ENCODE measurements around the gene MYO7B.

Gene MYO7B

DNA sequence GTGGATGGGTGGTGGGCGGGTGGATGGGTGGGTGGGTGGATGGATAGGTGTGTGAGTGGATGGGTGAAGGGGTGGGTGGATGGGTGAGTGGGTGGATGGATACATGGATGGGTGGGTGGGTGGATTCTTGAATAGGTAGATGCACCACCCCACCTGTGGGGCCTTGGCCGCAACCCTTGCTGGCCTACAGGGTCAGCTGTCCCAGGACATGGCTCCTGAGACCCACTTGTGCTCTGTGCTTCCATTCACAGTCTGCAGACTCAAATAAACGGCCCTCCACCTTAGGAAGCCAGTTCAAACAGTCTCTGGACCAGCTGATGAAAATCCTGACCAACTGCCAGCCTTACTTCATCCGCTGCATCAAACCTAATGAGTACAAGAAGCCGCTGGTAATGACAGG is 54.4 kb downstream of the MYO7B start:
- DNase-seq (ENCODE audit: low read depth), result no peak

GRCh38 chr2:127590386-127591190 is 55.1 kb downstream of the MYO7B start:
- DNase-seq (ENCODE audit: low read depth), result no peak

DNA sequence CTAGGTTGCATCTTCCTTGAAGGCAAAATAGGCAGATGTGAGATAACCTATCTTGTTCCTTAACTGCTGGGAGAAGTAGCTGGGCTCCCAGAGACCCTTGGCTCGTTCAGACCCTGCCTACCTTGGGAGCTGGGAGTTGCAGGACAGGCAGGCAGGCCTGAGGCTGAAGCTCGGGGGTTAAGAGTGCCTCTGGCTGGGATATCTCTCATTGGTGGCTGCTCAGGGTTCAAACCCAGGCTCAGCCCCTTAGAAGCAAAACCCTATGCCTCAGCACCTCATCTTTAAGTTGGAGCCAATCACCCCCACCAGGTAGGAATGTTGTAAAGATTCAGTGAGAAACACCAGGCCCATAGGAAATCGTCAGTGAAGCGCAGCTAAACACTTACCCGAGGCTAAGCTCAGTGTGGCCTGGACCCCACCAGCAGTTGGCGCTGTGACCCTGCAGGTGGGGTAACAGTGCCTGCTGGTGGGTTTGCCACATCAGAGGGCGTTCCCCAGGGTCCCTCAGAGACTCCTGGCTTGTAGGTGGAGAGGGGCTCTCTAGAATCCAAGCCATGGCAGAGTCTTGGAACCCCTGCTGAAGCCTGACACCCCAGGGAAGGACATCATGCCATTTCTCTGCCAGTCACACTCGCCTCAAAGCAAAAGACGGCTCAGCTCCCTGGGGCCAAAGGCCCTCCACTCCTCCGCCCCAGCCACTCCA is 55.9 kb downstream of the MYO7B start:
- DNase-seq (ENCODE audit: low read depth), result peak; percentile 21

DNA sequence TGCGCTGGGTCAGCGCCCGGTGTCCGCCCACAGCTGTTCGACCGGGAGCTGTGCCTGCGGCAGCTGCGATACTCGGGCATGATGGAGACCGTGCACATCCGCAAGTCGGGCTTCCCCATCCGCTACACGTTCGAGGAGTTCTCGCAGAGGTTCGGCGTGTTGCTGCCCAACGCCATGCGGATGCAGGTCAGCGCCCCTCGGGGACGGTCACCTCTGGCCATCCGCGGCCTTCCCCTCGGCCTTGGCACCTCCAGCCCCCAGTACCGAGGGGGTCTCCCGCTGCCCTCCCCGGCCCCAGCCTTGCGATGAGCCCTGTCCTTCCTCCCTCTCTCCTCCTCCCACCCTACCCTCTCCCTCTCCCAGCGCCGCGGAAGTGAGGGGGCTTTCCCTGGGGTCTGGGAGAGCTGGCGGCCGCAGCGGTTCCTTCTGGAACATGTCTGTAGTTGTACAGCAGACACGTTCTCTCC is 57.3 kb downstream of the MYO7B start:
- no peak for DNase-seq (ENCODE audit: low read depth)

DNA sequence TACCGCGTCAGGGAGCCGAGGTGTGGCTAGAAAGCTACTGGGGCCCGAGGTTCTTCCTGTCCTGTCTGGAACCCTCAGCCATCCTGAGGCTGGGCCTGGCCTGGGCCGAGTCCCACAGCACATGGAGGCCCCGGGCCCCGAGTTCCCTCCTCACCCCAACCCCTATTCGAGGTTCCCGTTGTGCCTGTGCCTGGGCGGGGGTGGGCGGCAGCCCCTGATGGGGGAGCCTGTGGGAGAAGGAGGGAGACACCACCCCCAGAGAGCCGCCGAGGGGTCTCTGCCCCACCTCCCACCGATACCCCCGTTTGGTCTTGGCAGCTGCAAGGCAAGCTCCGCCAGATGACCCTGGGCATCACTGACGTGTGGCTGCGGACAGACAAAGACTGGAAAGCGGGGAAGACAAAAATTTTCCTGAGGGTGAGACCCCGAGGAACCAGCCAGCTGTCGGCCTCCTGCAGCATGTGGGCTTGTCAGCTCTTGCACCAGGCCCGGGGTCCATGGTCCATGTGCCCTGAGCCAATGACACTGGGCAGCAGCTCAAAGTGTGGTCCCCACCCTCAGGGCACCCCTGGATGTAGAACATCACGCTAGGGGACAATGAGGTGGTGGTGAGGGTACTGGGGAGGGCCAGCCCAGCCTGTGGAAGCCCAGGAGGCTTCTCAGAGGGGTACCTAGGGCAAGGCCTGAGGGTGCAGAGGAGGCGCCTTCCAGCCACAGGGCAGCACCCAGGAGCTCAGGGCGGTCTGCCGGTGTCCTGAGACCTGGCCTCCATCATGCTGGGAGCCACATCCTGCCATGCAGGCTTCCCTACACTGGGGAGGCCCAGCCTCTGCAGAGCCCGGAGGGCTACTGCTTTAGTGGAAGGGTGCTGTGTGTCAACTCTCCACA is 58.0 kb downstream of the MYO7B start:
- DNase-seq (ENCODE audit: low read depth), result no peak

GRCh38 chr2:127594116-127594591 is 58.7 kb downstream of the MYO7B start:
- DNase-seq (ENCODE audit: low read depth), result no peak

GRCh38 chr2:127596311-127597045 is 61.0 kb downstream of the MYO7B start:
- DNase-seq (ENCODE audit: low read depth), result no peak

DNA sequence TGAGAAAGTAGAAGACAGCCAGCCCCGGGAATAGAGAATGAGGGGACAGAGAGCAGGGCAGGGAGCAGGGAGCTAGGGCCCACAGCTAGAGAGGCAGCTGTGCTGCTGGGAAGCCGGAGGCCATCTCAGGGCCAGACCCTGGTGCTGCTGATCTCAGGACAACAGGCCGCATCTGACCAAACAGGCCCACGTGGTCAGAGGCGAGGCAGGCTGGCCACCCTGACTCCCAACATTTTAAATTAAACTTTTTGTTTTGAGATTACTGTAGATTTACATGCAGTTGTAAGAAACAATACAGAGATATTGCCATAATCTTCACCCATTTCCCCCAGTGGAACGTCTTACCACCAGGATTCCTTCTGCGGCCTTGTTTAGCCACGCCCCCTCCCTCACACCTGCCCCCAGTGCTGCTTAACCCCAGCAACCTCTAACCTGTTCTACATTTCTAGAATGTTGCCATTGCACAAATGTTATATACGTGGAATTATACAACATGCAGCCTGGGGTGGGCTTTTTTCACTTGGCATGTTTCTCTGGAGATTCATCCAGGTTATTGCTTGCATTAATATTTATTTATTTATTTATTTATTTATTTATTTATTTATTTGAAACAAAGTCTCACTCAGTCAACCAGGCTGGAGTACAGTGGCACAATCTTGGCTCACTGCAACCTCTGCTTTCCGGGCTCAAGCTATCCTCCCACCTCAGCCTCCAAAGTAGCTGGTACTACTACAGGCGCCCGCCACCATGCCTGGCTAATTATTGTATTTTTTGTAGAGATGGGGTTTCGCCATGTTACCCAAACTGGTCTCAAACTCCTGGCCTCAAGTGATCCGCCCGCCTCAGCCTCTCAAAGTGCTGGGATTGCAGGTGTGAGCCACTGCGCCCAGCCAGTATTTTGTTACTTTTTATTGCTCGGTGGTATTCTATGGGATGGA is 61.8 kb downstream of the MYO7B start:
- no peak for DNase-seq (ENCODE audit: low read depth)

GRCh38 chr2:127597984-127598380 is 62.5 kb downstream of the MYO7B start:
- DNase-seq (ENCODE audit: low read depth), result no peak

GRCh38 chr2:127598711-127599110 is 63.2 kb downstream of the MYO7B start:
- no peak for DNase-seq (ENCODE audit: low read depth)

- no peak for DNase-seq (ENCODE audit: low read depth)
These were observed 63.7 kb downstream of the MYO7B start for GRCh38 chr2:127599211-127599610.

DNA sequence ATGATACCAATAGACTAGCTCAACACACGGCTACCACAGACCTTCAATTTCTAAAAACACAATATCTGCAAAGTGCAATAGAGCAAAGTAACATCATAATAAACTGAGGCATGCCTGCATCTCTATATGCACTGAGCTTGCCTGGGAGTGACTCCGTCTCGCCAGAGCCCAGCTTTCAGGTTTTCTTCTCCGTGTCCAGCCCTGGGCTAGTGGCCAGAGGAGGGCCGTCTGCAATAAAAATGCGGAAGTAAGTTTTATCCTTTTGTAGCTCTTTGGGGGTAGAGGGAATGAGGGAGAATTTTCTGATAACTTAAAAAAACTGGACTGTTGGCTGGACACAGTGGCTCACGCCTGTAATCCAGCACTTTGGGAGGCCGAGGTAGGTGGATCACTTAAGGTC is 69.5 kb downstream of the MYO7B start:
- DNase-seq (ENCODE audit: low read depth), result no peak

GRCh38 chr2:127605691-127606263 is 70.3 kb downstream of the MYO7B start:
- no peak for DNase-seq (ENCODE audit: low read depth)

DNA sequence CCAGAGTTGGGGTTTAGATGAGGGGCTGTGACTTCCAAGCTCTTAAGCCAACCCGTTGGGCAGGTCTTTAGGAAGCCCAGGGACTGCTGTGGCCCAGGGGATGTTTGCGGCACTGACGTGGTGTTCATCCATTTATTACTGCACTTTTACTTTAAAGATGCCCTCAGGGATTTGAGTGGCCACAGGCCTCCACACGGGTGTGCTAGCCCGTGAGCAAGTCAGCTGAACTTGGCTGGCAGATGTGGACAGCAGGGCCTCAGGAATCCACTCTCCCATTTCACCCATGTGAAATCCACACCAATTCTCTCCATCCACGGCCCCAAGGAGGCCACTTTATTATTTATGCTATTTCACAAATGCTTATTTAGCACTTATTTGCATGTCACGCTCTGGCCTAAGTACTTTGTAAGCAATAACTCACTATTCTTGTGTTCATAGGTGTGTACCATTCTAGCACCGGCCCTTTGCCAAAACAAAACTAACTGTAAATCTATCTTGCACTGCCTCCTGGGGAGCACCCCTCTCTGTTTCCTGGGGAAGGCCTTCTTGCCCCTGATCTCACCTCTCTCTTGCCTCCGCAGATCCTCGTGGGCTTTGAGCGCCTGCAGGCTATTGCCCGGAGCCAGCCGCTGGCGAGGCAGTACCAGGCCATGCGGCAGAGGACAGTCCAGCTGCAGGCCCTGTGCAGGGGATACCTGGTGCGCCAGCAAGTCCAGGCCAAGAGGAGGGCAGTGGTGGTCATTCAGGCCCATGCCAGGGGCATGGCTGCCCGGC is 71.3 kb downstream of the MYO7B start:
- DNase-seq (ENCODE audit: low read depth), result no peak

DNA sequence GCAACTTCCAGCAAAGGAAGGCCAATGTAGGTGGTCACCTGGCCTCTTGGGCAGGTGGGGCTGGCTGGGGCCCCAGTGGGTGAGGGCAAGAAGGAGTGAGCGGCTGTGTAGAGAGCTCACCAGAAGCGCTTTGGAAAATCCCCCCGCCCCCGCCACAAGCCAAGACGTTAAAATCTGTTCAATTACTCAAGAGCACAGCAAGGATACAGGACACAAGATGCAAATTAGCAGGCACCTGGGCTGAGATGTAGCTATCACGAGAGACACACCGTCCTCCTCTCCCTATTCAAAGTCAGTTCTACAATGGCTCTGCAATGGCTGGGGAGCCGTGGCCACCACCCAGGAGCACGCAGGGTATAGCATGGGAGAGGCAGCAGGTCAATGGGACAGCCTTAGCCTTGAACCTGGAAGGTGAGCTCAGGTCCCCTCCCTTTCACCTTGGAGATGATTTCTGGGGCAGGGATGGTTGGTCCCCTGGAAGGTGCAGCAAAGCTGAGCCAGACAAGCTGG is 72.0 kb downstream of the MYO7B start:
- no peak for DNase-seq (ENCODE audit: low read depth)

DNA sequence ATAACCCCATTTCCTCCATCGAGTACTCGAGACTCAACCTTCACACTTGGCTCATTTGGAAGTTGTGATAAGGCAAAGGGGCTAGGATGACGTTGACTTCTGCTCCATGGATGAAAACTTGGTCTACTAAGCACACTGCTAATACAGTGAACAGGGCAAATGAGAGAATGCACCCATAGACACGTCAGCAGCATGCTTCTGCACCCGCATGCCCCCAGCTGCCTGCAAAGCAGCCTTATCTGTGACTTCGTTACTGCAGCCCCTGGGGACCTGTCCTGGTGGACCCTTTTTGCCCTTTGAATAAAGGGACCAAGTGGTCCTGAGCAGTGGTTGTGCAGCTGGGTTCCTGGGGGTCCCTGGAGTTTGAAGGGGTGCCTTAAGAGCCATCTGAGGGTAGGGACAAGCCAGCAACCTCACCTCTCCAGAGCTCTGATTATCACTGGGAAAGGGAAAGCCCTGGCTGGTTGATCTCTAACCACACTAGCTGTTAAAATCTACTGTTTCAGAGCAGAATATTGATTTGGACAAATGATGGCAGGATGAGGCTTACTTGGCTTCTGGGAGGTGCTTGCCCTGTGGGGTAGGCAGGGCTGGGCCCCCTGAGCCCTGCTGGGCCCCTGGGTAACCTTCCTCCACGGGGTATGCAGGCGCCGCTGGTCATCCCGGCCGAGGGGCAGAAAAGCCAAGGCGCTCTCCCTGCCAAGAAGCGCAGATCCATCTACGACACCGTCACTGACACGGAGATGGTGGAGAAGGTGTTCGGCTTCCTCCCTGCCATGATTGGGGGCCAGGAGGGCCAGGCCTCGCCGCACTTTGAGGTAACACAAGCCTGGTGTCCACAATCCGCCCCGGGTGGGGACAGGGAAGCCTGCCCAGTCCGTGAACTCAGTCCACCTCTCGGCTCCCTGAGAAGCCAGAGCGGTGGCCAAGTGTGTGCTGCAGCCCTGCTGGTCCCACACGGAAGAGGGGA is 72.9 kb downstream of the MYO7B start:
- no peak for DNase-seq (ENCODE audit: low read depth)

GRCh38 chr2:127609031-127609751 is 73.7 kb downstream of the MYO7B start:
- no peak for DNase-seq (ENCODE audit: low read depth)
